HUES6 (cell line): ENCODE measurements around the gene MRPL33.

Experiments
- H3K27ac ChIP-seq: 2 replicates; pipeline ENCODE4 v1.7.0; 2013; ENCODE audit warnings: low read depth, mild to moderate bottlenecking, low read length, inconsistent platforms
- H3K27me3 ChIP-seq: 2 replicates; pipeline ENCODE4 v1.6.1; 2013; ENCODE audit warnings: low read length; ENCODE audit not compliant: control insufficient read depth, insufficient read depth
- H3K36me3 ChIP-seq: 2 replicates; pipeline ENCODE4 v1.6.1; 2013; ENCODE audit warnings: low read length; ENCODE audit not compliant: control insufficient read depth, insufficient read depth
- H3K4me1 ChIP-seq: 2 replicates; pipeline ENCODE4 v1.6.1; 2013; ENCODE audit warnings: low read length; ENCODE audit not compliant: control insufficient read depth, insufficient read depth
- H3K4me3 ChIP-seq: 2 replicates; pipeline ENCODE4 v1.5.1; 2013; ENCODE audit warnings: low read depth, low read length
- H3K9ac ChIP-seq: one replicate; pipeline ENCODE4 v1.6.1; 2013; ENCODE audit warnings: mild to moderate bottlenecking, low read length
- H3K9me3 ChIP-seq: 2 replicates; pipeline ENCODE4 v1.6.1; 2013; ENCODE audit warnings: low read depth, low read length; ENCODE audit not compliant: control insufficient read depth, insufficient read depth

The MRPL33 gene

DNA sequence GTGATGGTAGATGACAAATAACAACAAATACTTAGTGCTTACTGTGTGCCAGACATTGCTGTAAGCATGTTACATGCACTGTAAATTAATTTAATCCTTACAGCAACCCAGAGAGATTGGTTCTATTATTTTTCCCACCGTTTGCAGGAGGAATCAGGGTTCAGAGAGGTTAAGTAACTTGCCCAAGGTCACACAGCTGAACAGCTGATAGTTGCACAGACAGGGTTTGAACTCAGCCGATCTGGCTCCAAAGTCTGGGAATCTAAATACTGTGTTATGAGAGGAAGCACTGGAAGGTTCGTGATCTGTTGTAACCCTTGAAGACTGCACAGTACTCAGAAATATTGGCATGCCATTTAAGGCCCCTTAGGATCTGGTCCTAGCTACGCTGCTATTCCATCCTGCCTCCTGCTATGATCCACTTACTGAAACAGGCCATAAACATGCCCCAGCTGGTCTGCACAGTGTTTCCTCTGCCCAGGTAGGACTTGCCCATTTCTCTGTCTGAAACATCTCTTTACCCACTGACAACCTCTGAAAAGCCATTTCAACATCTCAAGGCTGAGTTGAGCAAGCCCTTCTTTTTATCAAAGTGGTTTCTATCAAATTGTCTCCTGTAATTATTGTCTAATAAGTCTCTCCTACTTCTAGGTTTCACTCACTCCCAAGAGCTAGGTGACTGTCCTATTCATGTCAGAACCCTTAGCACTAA, 40.4 kb upstream of the MRPL33 start:
- Histone ChIP-seq H3K9me3 (no peaks in the 10 kb centered on the region), H3K9ac (no peak overlapping the region), H3K4me3 (no peak overlapping the region), H3K27ac (no peak overlapping the region), H3K4me1 (peaks cover 10% of the 10 kb centered on the region), H3K27me3 (peaks cover 4% of the 10 kb centered on the region; the same call in 1 of the 2 replicates), H3K36me3 (no peaks in the 10 kb centered on the region)

DNA sequence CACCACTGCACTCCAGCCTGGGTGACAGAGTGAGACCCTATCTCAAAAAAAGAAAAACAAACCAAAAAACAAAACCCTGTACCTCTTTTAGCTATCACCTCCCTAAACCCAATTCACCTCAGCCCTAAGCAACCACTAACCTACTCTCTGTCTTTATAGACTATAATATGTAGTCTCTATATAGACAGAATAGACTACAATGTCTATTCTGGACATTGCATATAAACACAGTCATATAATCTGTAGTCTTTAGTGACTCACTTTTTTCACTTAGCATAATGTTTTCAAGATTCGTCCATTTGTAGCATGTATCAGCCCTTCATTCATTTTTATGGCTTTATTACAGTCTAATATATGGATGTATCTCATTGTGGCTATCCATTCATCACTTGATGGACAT, 37.2 kb upstream of the MRPL33 start:
- peaks cover 10% of the 10 kb centered on the region for H3K4me1 ChIP-seq
- H3K9ac ChIP-seq: no peak overlapping the region
- H3K36me3 ChIP-seq: no peaks in the 10 kb centered on the region
- H3K4me3 ChIP-seq: no peak overlapping the region
- H3K27ac ChIP-seq: no peak overlapping the region
- no peaks in the 10 kb centered on the region for H3K9me3 ChIP-seq
- peaks cover 4% of the 10 kb centered on the region; the same call in 1 of the 2 replicates for H3K27me3 ChIP-seq

DNA sequence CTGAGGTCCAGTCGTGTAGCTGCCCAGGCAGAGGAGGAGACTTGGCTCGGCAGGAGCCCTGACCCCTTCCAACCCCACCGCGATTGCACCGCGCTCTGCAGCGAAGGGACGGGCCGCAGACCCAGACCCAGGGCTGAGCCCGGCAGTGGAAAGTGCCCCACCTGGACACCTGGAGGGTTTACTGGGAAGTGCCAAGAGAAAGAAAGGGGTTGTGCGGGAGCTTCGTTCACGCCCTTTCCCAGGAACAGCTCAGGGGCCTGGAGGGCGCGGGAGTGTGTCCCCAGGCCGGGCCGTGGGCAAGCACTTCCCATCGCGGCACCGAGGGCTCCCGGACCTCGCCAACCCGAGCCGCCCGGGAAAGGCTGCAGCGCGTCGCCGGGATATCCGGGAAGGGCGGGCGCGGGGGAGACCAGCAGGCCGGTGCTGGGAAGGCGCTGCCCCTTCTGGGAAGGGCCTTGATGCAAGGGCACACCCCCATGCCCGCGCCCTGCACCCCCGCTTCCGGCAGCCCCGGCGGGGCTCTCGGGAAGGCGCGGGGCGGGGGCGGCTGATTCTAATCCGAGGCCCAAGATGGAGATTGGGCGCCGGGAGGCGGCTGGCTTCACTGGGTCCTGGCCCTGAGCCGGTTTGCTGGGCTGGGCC, 36.1 kb upstream of the MRPL33 start:
- peaks cover 10% of the 10 kb centered on the region for H3K4me1 ChIP-seq
- H3K27ac ChIP-seq: peak overlapping the region; percentile 28; the same call in 1 of the 2 replicates
- no peaks in the 10 kb centered on the region for H3K9me3 ChIP-seq
- H3K36me3 ChIP-seq: no peaks in the 10 kb centered on the region
- peak overlapping the region; percentile 63 for H3K9ac ChIP-seq
- H3K27me3 ChIP-seq: peaks cover 4% of the 10 kb centered on the region; the same call in 1 of the 2 replicates
- H3K4me3 ChIP-seq: peak overlapping the region; percentile 76

DNA sequence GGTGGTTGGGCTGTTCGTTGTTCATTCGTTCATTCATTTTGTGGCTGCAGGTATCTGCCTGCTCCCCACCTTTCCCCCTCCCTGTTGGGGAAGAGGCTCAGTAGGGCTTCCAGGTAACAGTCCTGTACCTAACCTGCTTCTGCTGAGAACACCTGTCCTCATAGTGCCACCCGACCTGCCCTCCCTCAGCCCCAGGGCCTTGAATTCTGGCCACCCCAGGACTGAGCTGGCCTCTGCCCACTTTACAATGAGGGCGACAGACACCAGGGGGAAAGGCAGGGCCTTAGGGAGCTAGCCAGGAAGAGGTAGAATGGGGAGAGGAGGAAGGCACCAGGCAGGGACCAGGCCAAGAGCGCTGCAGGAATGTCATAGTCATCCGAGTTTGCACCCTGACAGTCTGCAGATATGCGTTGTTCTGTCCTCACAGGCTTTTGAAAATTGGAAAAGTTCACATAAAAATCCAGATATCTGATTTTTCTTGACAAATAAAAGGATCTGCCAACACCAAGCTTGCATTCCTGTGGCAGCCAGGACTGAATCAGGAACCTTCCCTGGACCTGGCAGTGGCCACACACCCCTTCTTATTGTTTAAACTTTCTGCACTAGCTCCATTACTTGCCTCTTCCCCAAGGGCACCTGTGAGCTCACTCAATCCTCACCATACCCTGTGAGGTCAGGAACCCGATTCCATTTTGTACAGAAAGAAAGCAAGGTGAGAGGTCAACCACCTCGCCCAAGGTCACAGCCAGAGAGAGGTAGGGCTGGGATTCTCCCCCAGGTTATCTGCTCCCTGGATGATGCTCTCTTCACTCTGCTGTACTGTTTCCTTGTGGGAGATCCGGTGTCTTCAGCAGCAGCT, 35.3 kb upstream of the MRPL33 start:
- Histone ChIP-seq H3K9ac (peak overlapping the region; percentile 35), H3K4me1 (peaks cover 10% of the 10 kb centered on the region), H3K9me3 (no peaks in the 10 kb centered on the region), H3K4me3 (peak overlapping the region; percentile 76), H3K27ac (no peak overlapping the region), H3K27me3 (peaks cover 4% of the 10 kb centered on the region; the same call in 1 of the 2 replicates), H3K36me3 (no peaks in the 10 kb centered on the region)

DNA sequence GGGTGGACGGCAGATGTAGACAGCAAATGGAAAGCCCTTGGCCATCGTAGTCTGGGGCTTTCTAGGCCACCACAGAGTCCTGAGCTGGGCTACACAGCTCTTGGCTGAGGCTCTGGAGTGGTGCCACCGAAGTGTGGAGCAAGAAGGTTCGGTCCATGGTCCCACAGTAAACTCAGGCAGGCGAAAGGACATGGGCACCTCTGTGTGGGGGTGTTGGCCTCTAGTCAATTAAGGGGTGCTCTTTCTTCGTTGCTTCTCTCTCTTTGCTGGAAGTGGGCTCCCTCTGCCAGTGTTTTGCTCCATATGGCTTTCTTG, 34.7 kb upstream of the MRPL33 start:
- Histone ChIP-seq H3K4me1 (peaks cover 10% of the 10 kb centered on the region), H3K9me3 (no peaks in the 10 kb centered on the region), H3K9ac (no peak overlapping the region), H3K4me3 (no peak overlapping the region), H3K27ac (no peak overlapping the region), H3K36me3 (no peaks in the 10 kb centered on the region), H3K27me3 (peaks cover 4% of the 10 kb centered on the region; the same call in 1 of the 2 replicates)

DNA sequence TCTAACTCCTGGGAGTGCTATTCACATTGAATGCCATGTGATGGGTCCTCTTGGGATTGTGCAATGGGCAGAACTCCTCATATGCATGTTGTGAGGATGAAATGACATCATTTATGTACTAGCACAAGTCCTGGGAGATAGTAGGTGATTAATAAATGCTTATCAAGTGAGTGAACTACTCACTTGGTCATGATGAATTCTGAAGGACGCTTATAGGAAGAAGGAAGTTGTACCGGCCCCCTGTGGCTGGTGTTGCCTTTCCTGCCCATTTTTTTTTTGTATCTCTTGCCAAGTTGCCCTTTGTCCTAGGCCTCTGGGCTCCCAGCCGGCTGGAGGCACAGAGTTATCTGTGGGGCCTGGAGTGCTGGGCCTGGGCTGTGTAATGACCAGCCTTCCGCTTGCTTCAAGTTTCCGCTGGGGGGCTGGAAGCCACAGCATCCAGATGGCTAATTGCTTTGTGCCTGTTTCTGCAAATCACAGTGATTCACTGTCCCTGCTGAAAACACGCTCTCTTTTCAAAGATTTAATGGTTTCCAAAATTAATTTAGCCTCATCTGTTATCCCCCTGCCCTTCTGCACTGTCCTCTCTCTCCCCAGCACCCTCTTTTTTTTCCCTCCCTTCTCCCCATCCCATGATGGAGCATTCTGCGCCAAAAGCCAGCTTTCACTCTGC, 33.7 kb upstream of the MRPL33 start:
- Histone ChIP-seq H3K27ac (no peak overlapping the region), H3K4me1 (peaks cover 10% of the 10 kb centered on the region), H3K9me3 (no peaks in the 10 kb centered on the region), H3K4me3 (no peak overlapping the region), H3K27me3 (peaks cover 4% of the 10 kb centered on the region; the same call in 1 of the 2 replicates), H3K9ac (no peak overlapping the region), H3K36me3 (no peaks in the 10 kb centered on the region)

DNA sequence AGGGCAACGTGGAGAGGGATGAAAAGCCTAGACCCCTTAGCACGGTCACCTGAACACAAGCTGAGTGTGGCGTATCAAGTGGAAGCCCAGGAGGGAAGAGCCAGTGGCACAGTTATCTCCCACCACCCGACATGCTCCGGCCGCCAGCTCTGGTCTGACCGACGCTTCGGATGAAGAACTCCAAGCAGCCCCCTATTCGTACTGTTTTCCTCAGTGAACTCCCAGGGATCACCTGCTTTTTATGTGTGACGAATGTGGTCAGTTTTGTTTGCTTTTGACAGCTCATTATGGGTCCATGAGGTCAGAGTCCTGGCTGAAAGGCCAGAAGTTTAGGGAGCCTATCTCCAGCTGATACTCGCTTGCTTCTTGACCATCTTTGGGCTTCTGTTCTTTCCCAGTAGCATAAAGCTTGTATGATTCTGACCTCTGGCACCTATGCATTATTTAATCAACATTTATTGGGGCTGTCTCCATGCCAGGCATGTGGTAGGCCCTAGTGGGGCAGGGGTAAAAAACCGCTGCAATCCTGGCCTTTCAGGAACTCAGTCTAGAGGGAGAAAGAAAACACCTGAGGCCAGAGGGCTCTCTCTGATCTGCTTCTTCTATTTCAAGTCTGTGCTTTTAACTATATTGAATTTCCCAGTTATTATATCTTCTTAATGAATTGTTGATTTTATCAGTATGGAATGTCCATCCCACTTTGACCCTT, 33.0 kb upstream of the MRPL33 start:
- Histone ChIP-seq H3K27ac (no peak overlapping the region), H3K27me3 (peaks cover 4% of the 10 kb centered on the region; the same call in 1 of the 2 replicates), H3K9me3 (no peaks in the 10 kb centered on the region), H3K4me3 (no peak overlapping the region), H3K36me3 (no peaks in the 10 kb centered on the region), H3K4me1 (peaks cover 10% of the 10 kb centered on the region), H3K9ac (no peak overlapping the region)

DNA sequence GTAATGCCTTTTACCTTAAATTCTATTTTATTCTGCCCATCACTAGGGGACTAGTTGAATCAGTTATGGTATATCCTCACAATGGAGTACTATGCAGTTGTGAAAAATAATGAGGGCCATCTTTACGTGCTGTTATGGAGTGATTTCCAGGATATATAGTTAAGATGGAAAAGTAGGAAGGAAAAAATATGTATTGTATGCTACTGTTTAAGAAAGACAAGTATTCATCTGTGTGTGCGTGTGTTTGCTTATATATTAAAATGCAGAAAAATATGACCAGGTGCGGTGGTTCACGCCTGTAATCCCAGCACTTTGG, 32.5 kb upstream of the MRPL33 start:
- H3K36me3 ChIP-seq: no peaks in the 10 kb centered on the region
- peaks cover 4% of the 10 kb centered on the region; the same call in 1 of the 2 replicates for H3K27me3 ChIP-seq
- H3K9ac ChIP-seq: no peak overlapping the region
- H3K9me3 ChIP-seq: no peaks in the 10 kb centered on the region
- no peak overlapping the region for H3K4me3 ChIP-seq
- no peak overlapping the region for H3K27ac ChIP-seq
- H3K4me1 ChIP-seq: peaks cover 10% of the 10 kb centered on the region

DNA sequence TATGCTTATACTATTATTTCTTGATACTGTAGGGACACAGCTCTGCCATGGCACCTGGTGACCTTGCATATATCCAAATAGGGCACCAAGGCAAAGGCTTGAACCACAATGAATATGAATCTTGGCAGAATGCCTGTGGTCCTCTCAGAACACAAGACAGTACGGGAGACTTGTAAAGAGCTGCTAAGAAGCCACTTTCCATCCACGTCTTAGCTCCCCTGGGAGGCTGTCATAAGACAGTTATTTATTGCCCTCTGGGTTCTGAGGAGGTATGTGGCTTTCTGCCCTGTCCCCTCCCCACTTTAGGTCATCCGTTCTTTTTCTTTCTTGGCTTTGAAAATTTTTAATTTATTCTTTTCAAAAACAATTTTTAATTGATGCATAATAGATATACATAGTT, 29.8 kb upstream of the MRPL33 start:
- no peaks in the 10 kb centered on the region; the same call in 1 of the 2 replicates for H3K27me3 ChIP-seq
- H3K36me3 ChIP-seq: no peaks in the 10 kb centered on the region
- H3K4me3 ChIP-seq: no peak overlapping the region
- H3K9ac ChIP-seq: no peak overlapping the region
- H3K4me1 ChIP-seq: no peaks in the 10 kb centered on the region
- H3K27ac ChIP-seq: no peak overlapping the region
- H3K9me3 ChIP-seq: no peaks in the 10 kb centered on the region

DNA sequence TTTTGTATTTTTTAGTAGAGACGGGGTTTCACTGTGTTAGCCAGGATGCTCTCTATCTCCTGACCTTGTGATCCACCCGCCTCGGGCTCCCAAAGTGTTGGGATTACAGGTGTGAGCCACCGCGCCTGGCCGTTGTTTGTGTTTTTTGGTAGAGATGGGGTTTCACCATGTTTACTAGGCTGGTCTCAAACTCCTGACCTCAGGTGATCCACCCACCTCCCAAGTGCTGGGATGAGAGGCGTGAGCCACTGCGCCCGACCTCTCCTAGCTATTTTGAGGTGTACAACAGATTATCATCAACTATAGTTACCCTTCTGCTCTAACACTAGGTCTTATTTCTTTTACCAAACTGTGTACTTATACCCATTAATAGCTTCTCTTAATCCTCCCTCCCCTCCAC, 28.9 kb upstream of the MRPL33 start:
- Histone ChIP-seq H3K4me3 (no peak overlapping the region), H3K36me3 (no peaks in the 10 kb centered on the region), H3K9me3 (no peaks in the 10 kb centered on the region), H3K9ac (no peak overlapping the region), H3K4me1 (no peaks in the 10 kb centered on the region), H3K27ac (no peak overlapping the region), H3K27me3 (no peaks in the 10 kb centered on the region; the same call in 1 of the 2 replicates)
